Endodermal cell (in vitro differentiated cells): ENCODE measurements around the gene ENOSF1. TPM values are rescaled to one million over a fixed set of nuclear protein-coding genes. Genes with fewer than 3 reads are reported as not detected.
A peak's percentile ranks its signal among the peaks of the same experiment; 100 is the strongest.

ENCODE experiments used
- DNase-seq: peaks from one replicate; pipeline ENCODE4 v3.0.0-alpha.2; 2017
- H3K27ac ChIP-seq: 2 replicates; pipeline ENCODE4 v1.5.1; 2013; ENCODE audit warnings: mild to moderate bottlenecking, low read depth, low read length, moderate library complexity
- H3K27me3 ChIP-seq: 2 replicates; pipeline ENCODE4 v1.6.1; 2013; ENCODE audit warnings: mild to moderate bottlenecking, low read length, moderate library complexity; ENCODE audit not compliant: insufficient read depth, control insufficient read depth, poor library complexity, severe bottlenecking
- H3K36me3 ChIP-seq: 2 replicates; pipeline ENCODE4 v1.7.0; 2013; ENCODE audit warnings: mild to moderate bottlenecking, low read length, moderate library complexity; ENCODE audit not compliant: control insufficient read depth, insufficient read depth
- H3K4me1 ChIP-seq: one replicate; pipeline ENCODE4 v1.7.0; 2013; ENCODE audit warnings: low read length; ENCODE audit not compliant: control insufficient read depth, insufficient read depth
- H3K4me3 ChIP-seq: 2 replicates; pipeline ENCODE4 v1.5.1; 2013; ENCODE audit warnings: mild to moderate bottlenecking, low read length, moderate library complexity
- H3K9ac ChIP-seq: 2 replicates; pipeline ENCODE4 v1.6.1; 2013; ENCODE audit warnings: mild to moderate bottlenecking, low read length, moderate library complexity; ENCODE audit not compliant: poor library complexity, severe bottlenecking; ENCODE audit errors: extremely low read depth
- H3K9me3 ChIP-seq: 2 replicates; pipeline ENCODE4 v1.6.1; 2013; ENCODE audit warnings: mild to moderate bottlenecking, low read length, moderate library complexity; ENCODE audit not compliant: control insufficient read depth
- H3K27ac Mint-ChIP-seq: 2 replicates; pipeline ENCODE4 v1.8.0; 2020; ENCODE audit warnings: mixed read lengths
- H3K27me3 Mint-ChIP-seq: 2 replicates; pipeline ENCODE4 v1.8.0; 2021; ENCODE audit warnings: mild to moderate bottlenecking, mixed read lengths; ENCODE audit not compliant: insufficient read depth
- H3K36me3 Mint-ChIP-seq: 2 replicates; pipeline ENCODE4 v1.8.0; 2020; ENCODE audit warnings: low read depth, mixed read lengths
- H3K4me1 Mint-ChIP-seq: 2 replicates; pipeline ENCODE4 v1.8.0; 2020; ENCODE audit warnings: mixed read lengths
- H3K4me3 Mint-ChIP-seq: 2 replicates; pipeline ENCODE4 v1.8.0; 2020; ENCODE audit warnings: mild to moderate bottlenecking, moderate library complexity, mixed read lengths
- H3K9me3 Mint-ChIP-seq: 2 replicates; pipeline ENCODE4 v1.8.0; 2020; ENCODE audit warnings: mild to moderate bottlenecking, mixed read lengths
- WGBS, 2 experiments: methylation state at CpG; one replicate each; pipeline versions ENCODE4 v1.1.5 to v1.1.7; 2013; ENCODE audit warnings: missing lambda C conversion rate in 2 of 2, mixed read lengths in 1 of 2; ENCODE audit not compliant: insufficient coverage in 1 of 2, insufficient read length in 1 of 2; 5-methylcytosine and 5-hydroxymethylcytosine counted together
- total RNA-seq, 2 donors: library from RNA; stranded (reverse); fragmentation: NEBNext Ultra II Directional in 1 of 2; extraction: Animal tissue kit (Norgen Biotek cat#: 25700) in 1 of 2; gene quantifications; 2 replicates in 1 of 2; 3 replicates in 1 of 2; pipeline ENCODE4 v1.2.1, GENCODE V29; 2021
- TF ChIP-seq, protein P1 (sequence below): fragments of 200-600 bp; sonication (generic); conservative IDR thresholded peaks from 2 replicates; pipeline ENCODE4 v1.5.0; 2021; ENCODE audit warnings: antibody characterized with exemption, mild to moderate bottlenecking

Gene ENOSF1
- total RNA-seq, 2 donors from 2014 or later: 85.7 to 89.5 TPM

DNA sequence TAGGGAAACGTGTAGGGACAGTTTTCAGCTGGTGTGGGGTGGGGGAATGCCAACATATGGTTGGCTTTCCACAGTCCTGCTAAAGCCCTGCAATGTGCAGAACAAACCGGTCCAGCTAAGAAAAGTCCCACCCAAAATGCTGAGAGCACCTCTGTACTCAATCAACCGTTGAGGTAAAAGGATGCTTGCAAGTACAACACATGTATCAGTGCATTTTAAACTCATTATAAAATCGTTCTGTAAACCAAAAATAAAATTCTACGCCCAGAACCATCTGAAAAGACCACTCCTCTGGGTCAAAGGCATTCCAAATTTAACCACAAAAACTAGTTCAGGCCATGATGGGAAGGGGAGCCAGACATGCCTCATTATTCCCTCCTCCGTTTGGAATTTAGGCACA, 57.0 kb downstream of the ENOSF1 start:
- WGBS, 2 experiments: 86 to 93% methylated on average over 5 to 6 of the region's 6 CpGs
- Histone ChIP-seq H3K9me3 (peaks cover 7% of the 10 kb centered on the region), H3K4me3 (no peak overlapping the region), H3K9ac (no peak overlapping the region), H3K27me3 (no peaks in the 10 kb centered on the region), H3K36me3 (peaks cover 17% of the 10 kb centered on the region), H3K4me1 (no peaks in the 10 kb centered on the region), H3K27ac (no peak overlapping the region)
- Mint-ChIP-seq H3K36me3 (peaks cover 15% of the 10 kb centered on the region), H3K27ac (no peak overlapping the region), H3K9me3 (no peaks in the 10 kb centered on the region), H3K4me3 (peak overlapping the region; percentile 76), H3K27me3 (peaks cover 2% of the 10 kb centered on the region), H3K4me1 (peaks cover 17% of the 10 kb centered on the region)
- TF ChIP-seq, protein P1, sequence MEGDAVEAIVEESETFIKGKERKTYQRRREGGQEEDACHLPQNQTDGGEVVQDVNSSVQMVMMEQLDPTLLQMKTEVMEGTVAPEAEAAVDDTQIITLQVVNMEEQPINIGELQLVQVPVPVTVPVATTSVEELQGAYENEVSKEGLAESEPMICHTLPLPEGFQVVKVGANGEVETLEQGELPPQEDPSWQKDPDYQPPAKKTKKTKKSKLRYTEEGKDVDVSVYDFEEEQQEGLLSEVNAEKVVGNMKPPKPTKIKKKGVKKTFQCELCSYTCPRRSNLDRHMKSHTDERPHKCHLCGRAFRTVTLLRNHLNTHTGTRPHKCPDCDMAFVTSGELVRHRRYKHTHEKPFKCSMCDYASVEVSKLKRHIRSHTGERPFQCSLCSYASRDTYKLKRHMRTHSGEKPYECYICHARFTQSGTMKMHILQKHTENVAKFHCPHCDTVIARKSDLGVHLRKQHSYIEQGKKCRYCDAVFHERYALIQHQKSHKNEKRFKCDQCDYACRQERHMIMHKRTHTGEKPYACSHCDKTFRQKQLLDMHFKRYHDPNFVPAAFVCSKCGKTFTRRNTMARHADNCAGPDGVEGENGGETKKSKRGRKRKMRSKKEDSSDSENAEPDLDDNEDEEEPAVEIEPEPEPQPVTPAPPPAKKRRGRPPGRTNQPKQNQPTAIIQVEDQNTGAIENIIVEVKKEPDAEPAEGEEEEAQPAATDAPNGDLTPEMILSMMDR: no peak
- DNase-seq: no peak

DNA sequence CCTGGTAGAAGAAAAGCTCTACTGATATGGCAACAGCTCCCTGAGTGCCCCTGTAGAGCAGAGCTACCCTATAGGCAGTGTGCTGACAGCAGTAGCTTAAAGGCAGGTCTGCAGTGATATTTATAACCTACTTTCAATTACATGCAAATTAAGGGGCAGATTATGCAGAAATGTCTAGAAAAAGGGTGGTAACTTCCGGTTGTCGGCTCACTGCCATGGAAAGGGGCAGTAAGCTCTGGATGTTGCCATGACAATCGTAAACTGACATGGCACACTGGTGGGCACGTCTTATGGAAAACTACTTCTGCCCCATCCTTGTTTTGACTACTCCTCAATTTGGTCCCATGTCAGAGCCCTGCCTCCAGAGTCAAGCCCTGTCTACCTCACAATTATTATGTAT, 57.8 kb downstream of the ENOSF1 start:
- no peak overlapping the region for H3K27ac ChIP-seq
- TF ChIP-seq, protein P1: no peak
- peaks cover 8% of the 10 kb centered on the region for H3K36me3 ChIP-seq
- Mint-ChIP-seq H3K9me3 (no peaks in the 10 kb centered on the region), H3K36me3 (peaks cover 7% of the 10 kb centered on the region), H3K27ac (no peak overlapping the region), H3K4me1 (peaks cover 17% of the 10 kb centered on the region), H3K4me3 (no peak overlapping the region), H3K27me3 (peaks cover 2% of the 10 kb centered on the region)
- DNase-seq: no peak
- H3K4me1 ChIP-seq: no peaks in the 10 kb centered on the region
- H3K4me3 ChIP-seq: no peak overlapping the region
- 94 to 98% methylated on average over 4 of the region's 4 CpGs for WGBS, 2 experiments
- no peaks in the 10 kb centered on the region for H3K27me3 ChIP-seq
- no peak overlapping the region for H3K9ac ChIP-seq
- peaks cover 4% of the 10 kb centered on the region for H3K9me3 ChIP-seq

DNA sequence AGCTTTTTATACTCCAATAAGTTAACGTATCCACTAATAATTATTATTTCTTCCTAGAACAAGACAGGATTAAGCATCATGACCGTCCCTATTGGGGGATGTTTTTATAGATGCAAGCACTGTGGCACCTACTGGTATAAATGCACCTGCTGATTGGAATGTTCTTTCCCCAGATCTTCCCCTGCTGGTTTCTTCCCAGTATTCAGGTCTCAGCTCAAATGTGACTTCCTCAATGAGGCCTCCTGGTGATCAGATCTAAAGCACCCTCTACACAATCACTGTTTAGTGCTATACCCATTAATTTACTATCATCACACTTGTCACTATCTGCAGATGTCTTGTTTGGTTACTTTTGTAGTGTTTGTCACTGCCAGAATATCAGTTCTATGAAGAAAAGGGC, 58.9 kb downstream of the ENOSF1 start:
- Histone ChIP-seq H3K36me3 (no peaks in the 10 kb centered on the region), H3K4me3 (no peak overlapping the region), H3K27me3 (no peaks in the 10 kb centered on the region), H3K9ac (no peak overlapping the region), H3K4me1 (no peaks in the 10 kb centered on the region), H3K27ac (no peak overlapping the region), H3K9me3 (no peaks in the 10 kb centered on the region)
- TF ChIP-seq, protein P1: peak; percentile 40
- no peak for DNase-seq
- Mint-ChIP-seq H3K27me3 (peaks cover 2% of the 10 kb centered on the region), H3K4me3 (no peak overlapping the region), H3K27ac (no peak overlapping the region), H3K36me3 (no peaks in the 10 kb centered on the region), H3K9me3 (no peaks in the 10 kb centered on the region), H3K4me1 (peaks cover 10% of the 10 kb centered on the region)
- 80 to 82% methylated on average over 1 of the region's 2 CpGs for WGBS, 2 experiments
